ENCODE data around the gene MEGF11. TPM values are rescaled to one million over a fixed set of nuclear protein-coding genes. Genes with fewer than 3 reads are reported as not detected.

MEGF11 gene
- total and polyA plus RNA-seq, 4 donors, result 0.16 to 1.5 (median 0.50) TPM

GRCh38 chr15:66169023-66169422 lies 84.5 kb downstream of the MEGF11 start:
- ATAC-seq (ENCODE audit: insufficient read depth, low FRiP score) (no peak), DNase-seq (no peak)

GRCh38 chr15:66167854-66168253 lies 85.7 kb downstream of the MEGF11 start:
- DNase-seq, result no peak
- WGBS, 2 donors, result 85 to 90% methylated on average over 7 of the region's 7 CpGs
- H3K36me3 ChIP-seq (ENCODE audit: control insufficient read depth in 4 of 4, insufficient read depth in 4 of 4, low read length in 4 of 4), result no peaks in the 10 kb centered on the region
- peaks cover 0 to 4% (median 0%) of the 10 kb centered on the region in 4 donors for H3K9me3 ChIP-seq (ENCODE audit: control insufficient read depth in 4 of 4, insufficient read depth in 3 of 4, low read length in 3 of 4)
- no peak for TF ChIP-seq CTCF (IDR thresholded peaks at IDR 0.05; ENCODE audit: control extremely low read depth, extremely low read depth)
- no peak for ATAC-seq (ENCODE audit: insufficient read depth, low FRiP score)
- H3K27ac ChIP-seq (ENCODE audit: low read depth in 1 of 2, low read length in 1 of 2), result no peak overlapping the region
- H3K4me3 ChIP-seq, result no peak overlapping the region
- H3K9ac ChIP-seq (ENCODE audit: insufficient read depth in 1 of 2, low read length in 2 of 2), result no peak overlapping the region
- H3K4me1 ChIP-seq (ENCODE audit: control insufficient read depth in 5 of 5, insufficient read depth in 5 of 5, low read length in 5 of 5), result no peaks in the 10 kb centered on the region
- peaks cover 0 to under 1% (median 0%) of the 10 kb centered on the region in 3 donors for H3K27me3 ChIP-seq (ENCODE audit: control insufficient read depth in 3 of 3, insufficient read depth in 3 of 3, low read length in 2 of 3)

More at GRCh38 chr15:66169023-66169422, 84.5 kb downstream of the MEGF11 start:
- no peak overlapping the region for H3K9ac ChIP-seq (ENCODE audit: insufficient read depth in 1 of 2, low read length in 2 of 2)
- no peaks in the 10 kb centered on the region for H3K36me3 ChIP-seq (ENCODE audit: control insufficient read depth in 4 of 4, insufficient read depth in 4 of 4, low read length in 4 of 4)
- no peak for TF ChIP-seq CTCF (IDR thresholded peaks at IDR 0.05; ENCODE audit: control extremely low read depth, extremely low read depth)
- 81 to 94% methylated on average over 12 of the region's 12 CpGs for WGBS, 2 donors
- H3K27me3 ChIP-seq (ENCODE audit: control insufficient read depth in 3 of 3, insufficient read depth in 3 of 3, low read length in 2 of 3), result peaks cover 0 to 3% (median 0%) of the 10 kb centered on the region in 3 donors
- no peak overlapping the region for H3K27ac ChIP-seq (ENCODE audit: low read depth in 1 of 2, low read length in 1 of 2)
- H3K9me3 ChIP-seq (ENCODE audit: control insufficient read depth in 4 of 4, insufficient read depth in 3 of 4, low read length in 3 of 4), result peaks cover 0 to 5% (median 0%) of the 10 kb centered on the region in 4 donors
- H3K4me3 ChIP-seq, result no peak overlapping the region
- no peaks in the 10 kb centered on the region for H3K4me1 ChIP-seq (ENCODE audit: control insufficient read depth in 5 of 5, insufficient read depth in 5 of 5, low read length in 5 of 5)

GRCh38 chr15:66165856-66166255 lies 87.7 kb downstream of the MEGF11 start:
- Histone ChIP-seq H3K4me3 (no peak overlapping the region), H3K27me3 (ENCODE audit: control insufficient read depth in 3 of 3, insufficient read depth in 3 of 3, low read length in 2 of 3) (no peaks in the 10 kb centered on the region), H3K27ac (ENCODE audit: low read depth in 1 of 2, low read length in 1 of 2) (no peak overlapping the region), H3K9me3 (ENCODE audit: control insufficient read depth in 4 of 4, insufficient read depth in 3 of 4, low read length in 3 of 4) (no peaks in the 10 kb centered on the region), H3K4me1 (ENCODE audit: control insufficient read depth in 5 of 5, insufficient read depth in 5 of 5, low read length in 5 of 5) (no peaks in the 10 kb centered on the region), H3K36me3 (ENCODE audit: control insufficient read depth in 4 of 4, insufficient read depth in 4 of 4, low read length in 4 of 4) (no peaks in the 10 kb centered on the region), H3K9ac (ENCODE audit: insufficient read depth in 1 of 2, low read length in 2 of 2) (no peak overlapping the region)
- WGBS, 2 donors, result 90% methylated on average over 6 of the region's 6 CpGs
- TF ChIP-seq CTCF (IDR thresholded peaks at IDR 0.05; ENCODE audit: control extremely low read depth, extremely low read depth), result no peak
- no peak for DNase-seq
- ATAC-seq (ENCODE audit: insufficient read depth, low FRiP score), result no peak

- no peak overlapping the region for H3K4me3 ChIP-seq
- H3K4me1 ChIP-seq (ENCODE audit: control insufficient read depth in 5 of 5, insufficient read depth in 5 of 5, low read length in 5 of 5), result no peaks in the 10 kb centered on the region
- H3K9ac ChIP-seq (ENCODE audit: insufficient read depth in 1 of 2, low read length in 2 of 2), result no peak overlapping the region
- H3K9me3 ChIP-seq (ENCODE audit: control insufficient read depth in 4 of 4, insufficient read depth in 3 of 4, low read length in 3 of 4), result no peaks in the 10 kb centered on the region
- no peak for TF ChIP-seq CTCF (IDR thresholded peaks at IDR 0.05; ENCODE audit: control extremely low read depth, extremely low read depth)
- no peaks in the 10 kb centered on the region for H3K36me3 ChIP-seq (ENCODE audit: control insufficient read depth in 4 of 4, insufficient read depth in 4 of 4, low read length in 4 of 4)
- 81 to 86% methylated on average over 4 of the region's 4 CpGs for WGBS, 2 donors
- H3K27ac ChIP-seq (ENCODE audit: low read depth in 1 of 2, low read length in 1 of 2), result no peak overlapping the region
- no peaks in the 10 kb centered on the region for H3K27me3 ChIP-seq (ENCODE audit: control insufficient read depth in 3 of 3, insufficient read depth in 3 of 3, low read length in 2 of 3)
- ATAC-seq (ENCODE audit: insufficient read depth, low FRiP score) (no peak), DNase-seq (no peak)
These were observed 88.8 kb downstream of the MEGF11 start for GRCh38 chr15:66164788-66165187.
